HUES64 (cell line): ENCODE data around the gene SDSL.

Experiments used
- H3K27ac ChIP-seq: 2 replicates; pipeline ENCODE4 v1.7.0; 2013; ENCODE audit warnings: low read depth, low read length, inconsistent platforms
- H3K27me3 ChIP-seq: 2 replicates; pipeline ENCODE4 v1.6.1; 2013; ENCODE audit warnings: mild to moderate bottlenecking, low read length; ENCODE audit not compliant: insufficient read depth
- H3K36me3 ChIP-seq: 2 replicates; pipeline ENCODE4 v1.6.1; 2013; ENCODE audit warnings: mild to moderate bottlenecking, low read length; ENCODE audit not compliant: insufficient read depth
- H3K4me1 ChIP-seq: 2 replicates; pipeline ENCODE4 v1.6.1; 2013; ENCODE audit warnings: mild to moderate bottlenecking, low read length, moderate library complexity; ENCODE audit not compliant: insufficient read depth
- H3K4me3 ChIP-seq: 2 replicates; pipeline ENCODE4 v1.5.1; 2013; ENCODE audit warnings: mild to moderate bottlenecking, low read length, moderate library complexity
- H3K9ac ChIP-seq: 2 replicates; pipeline ENCODE4 v1.6.1; 2013; ENCODE audit warnings: mild to moderate bottlenecking, low read depth, low read length
- H3K9me3 ChIP-seq: 2 replicates; pipeline ENCODE4 v1.6.1; 2013; ENCODE audit warnings: low read depth, low read length; ENCODE audit not compliant: insufficient read depth
- WGBS: fragments of 150-250, 120-280 bp; methylation state at CpG from one replicate; pipeline ENCODE4 v1.1.7; 2013; ENCODE audit warnings: missing lambda C conversion rate; 5-methylcytosine and 5-hydroxymethylcytosine counted together

The SDSL gene

DNA sequence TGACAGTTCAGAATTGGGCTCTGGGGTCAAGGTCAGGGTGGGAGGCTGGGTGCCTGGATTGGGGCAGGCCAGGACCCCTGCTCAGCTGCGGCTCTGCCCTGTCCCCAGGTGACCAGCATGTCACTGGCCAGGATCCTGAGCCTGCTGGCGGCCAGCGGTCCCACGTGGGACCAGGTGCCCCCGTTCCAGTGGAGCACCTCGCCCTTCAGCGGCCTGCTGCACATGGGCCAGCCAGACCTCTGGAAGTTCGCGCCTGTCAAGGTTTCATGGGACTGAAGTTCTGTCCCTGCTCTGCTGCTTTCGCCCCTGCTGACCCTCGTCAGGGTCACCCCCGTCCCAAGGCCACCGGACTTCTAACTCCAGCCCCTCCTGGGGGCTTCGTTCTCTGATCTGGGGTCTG lies 33.8 kb upstream of the SDSL start:
- H3K27me3 ChIP-seq: no peaks in the 10 kb centered on the region
- no peak overlapping the region for H3K9ac ChIP-seq
- H3K4me1 ChIP-seq: no peaks in the 10 kb centered on the region
- no peak overlapping the region for H3K27ac ChIP-seq
- H3K9me3 ChIP-seq: no peaks in the 10 kb centered on the region
- WGBS: 94% methylated on average over 14 of the region's 14 CpGs
- no peak overlapping the region for H3K4me3 ChIP-seq
- H3K36me3 ChIP-seq: peaks cover 19% of the 10 kb centered on the region

DNA sequence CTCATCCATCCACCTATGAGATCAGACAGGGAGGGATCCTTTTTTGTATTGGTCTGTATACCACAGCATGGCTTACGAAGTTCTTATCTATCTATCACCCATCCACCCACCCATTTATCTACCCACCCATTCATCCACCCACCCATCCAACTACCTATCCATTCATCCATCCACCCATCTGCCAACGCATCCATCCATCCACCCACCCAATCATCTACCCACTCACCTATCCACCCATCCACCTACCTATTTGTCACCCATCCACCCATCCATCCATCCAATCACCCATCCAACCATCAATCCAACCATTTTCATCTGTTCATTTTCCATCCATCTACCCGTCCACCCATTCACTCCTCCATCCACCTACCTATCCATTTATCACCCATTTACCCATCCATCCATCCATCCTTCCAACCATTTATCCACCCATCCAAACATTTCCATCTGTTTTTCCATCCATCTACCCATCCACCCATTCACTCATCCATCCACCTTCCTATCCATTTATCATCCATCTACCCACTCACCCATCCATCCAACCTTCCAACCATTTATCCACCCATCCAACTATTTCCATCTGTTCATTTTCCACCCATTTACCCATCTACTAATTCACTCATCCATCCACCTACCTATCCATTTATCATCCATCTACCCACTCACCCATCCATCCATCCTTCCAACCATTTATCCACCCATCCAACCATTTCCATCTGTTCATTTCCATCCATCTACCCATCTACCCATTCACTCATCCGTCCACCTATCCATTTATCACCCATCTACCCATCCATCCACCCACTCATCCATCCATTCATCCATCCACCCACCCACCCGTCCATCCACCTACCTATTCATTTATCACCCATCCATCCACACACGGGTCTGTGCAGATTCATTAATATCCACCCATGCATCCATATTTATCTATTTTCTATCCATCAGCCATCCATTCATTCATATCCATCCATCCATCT lies 31.8 kb upstream of the SDSL start:
- H3K9me3 ChIP-seq: no peaks in the 10 kb centered on the region
- H3K36me3 ChIP-seq: peaks cover 7% of the 10 kb centered on the region
- no peaks in the 10 kb centered on the region for H3K4me1 ChIP-seq
- H3K9ac ChIP-seq: no peak overlapping the region
- no peaks in the 10 kb centered on the region for H3K27me3 ChIP-seq
- WGBS: 91% methylated on average over 6 of the region's 6 CpGs
- no peak overlapping the region for H3K4me3 ChIP-seq
- H3K27ac ChIP-seq: no peak overlapping the region

DNA sequence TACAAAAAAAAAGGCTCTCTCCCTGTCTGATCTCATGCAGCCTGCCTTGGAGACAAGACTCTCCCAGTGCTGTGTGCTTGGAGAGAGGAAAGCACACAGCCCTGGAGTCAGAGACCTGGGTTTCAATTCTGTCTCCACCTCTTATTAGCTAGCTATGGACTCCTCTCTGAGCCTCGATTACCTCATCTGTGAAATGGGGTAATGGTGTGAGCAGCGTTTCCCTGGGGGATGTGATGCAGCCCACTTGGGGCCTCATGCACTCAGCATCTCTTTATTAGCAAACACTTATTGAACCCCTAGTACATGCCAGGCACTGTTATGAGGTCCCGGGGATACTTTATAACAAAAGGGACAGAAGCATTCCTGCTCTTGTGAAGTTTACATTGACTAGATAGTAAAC lies 31.0 kb upstream of the SDSL start:
- Histone ChIP-seq H3K4me3 (no peak overlapping the region), H3K9ac (no peak overlapping the region), H3K27ac (no peak overlapping the region), H3K36me3 (peaks cover 6% of the 10 kb centered on the region), H3K9me3 (no peaks in the 10 kb centered on the region), H3K4me1 (no peaks in the 10 kb centered on the region), H3K27me3 (no peaks in the 10 kb centered on the region)
- 100% methylated on average over 1 of the region's 3 CpGs for WGBS

DNA sequence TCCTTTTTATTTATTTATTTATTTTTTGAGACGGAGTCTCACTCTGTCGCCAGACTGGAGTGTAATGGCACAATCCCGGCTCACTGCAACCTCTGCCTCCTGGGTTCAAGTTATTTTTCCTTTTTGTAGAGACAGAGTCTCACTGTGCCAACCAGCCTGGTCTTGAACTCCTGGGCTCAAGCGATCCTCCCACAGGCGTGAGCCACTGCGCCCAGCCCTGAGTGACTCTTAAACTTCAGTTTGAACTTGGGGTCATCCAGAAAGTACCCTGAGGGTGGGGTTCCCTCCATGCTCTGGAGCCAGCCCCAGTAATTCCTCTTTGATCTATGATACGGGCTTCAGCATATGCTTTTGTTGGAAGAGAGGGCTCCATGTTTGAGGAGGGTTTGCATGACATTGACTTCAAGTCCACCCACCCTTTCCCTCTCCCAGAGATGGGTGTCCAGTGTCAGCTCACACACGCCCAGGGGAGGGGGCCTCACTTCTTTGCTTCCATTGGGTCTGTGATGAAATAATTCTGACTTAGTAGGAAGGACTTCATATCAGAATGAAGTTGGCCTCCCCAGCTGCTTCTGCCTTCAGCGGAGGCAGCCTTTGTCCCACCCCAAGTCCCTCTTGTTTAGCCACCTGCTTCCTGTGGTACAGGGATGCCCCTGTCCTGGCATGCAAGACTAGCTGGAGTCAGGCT lies 30.4 kb upstream of the SDSL start:
- Histone ChIP-seq H3K4me1 (no peaks in the 10 kb centered on the region), H3K27me3 (no peaks in the 10 kb centered on the region)
- WGBS: 96% methylated on average over 8 of the region's 9 CpGs

DNA sequence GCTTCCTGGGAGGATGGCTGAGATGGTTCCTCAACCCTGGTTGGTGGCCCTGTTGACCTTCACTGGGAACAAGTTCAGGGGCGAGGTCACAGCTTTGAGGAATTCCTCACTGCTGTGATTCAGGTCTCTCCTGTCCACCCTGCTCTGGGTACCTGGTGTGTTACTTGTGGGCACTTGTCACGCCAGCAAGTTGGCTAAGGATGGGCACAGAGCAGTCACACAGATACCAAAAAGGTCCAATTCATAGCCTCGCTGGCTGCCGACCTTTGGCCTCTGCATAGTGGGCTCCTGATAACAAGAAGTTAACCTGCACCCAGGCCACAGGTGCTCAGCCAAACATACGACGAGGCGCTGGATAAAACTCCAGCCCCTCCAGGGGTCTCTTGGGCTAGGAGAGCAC lies 29.7 kb upstream of the SDSL start:
- no peak overlapping the region for H3K27ac ChIP-seq
- H3K9me3 ChIP-seq: no peaks in the 10 kb centered on the region
- no peak overlapping the region for H3K4me3 ChIP-seq
- H3K36me3 ChIP-seq: peaks cover 4% of the 10 kb centered on the region; the same call in 1 of the 2 replicates
- H3K27me3 ChIP-seq: no peaks in the 10 kb centered on the region
- WGBS: 93% methylated on average over 7 of the region's 7 CpGs
- no peaks in the 10 kb centered on the region for H3K4me1 ChIP-seq
- no peak overlapping the region for H3K9ac ChIP-seq

More for the DNA sequence above, 30.4 kb upstream of the SDSL start:
- Histone ChIP-seq H3K9me3 (no peaks in the 10 kb centered on the region), H3K27ac (no peak overlapping the region), H3K9ac (no peak overlapping the region), H3K4me3 (no peak overlapping the region), H3K36me3 (peaks cover 5% of the 10 kb centered on the region)

DNA sequence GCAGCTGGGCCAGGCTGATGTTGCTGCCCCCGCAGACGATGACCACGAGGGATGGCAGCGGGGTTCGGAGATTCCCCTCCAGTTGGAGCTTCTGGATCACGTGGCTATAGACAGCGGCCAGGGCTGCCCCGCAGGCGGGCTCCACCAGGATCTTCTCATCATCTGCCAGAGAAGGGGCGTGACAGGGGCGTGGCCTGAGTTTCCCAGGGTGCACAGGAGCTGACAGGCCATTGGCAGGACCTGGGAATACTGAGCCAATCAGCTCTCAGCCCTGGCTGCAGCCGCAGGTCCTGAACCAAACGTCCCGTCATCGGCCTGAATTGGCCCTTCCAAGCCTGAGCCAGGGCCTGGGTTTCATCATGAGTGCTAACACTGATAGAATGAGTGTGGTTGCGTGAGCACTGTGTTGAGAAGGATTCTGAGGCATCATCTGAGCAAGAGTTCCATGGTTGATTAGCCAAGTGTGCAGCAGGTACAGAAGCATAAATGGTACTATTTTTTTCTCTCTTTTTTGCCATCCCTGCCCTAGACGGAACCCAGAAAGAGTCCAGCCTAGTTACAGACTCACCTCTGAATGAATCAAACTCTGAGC lies 29.1 kb upstream of the SDSL start:
- WGBS: 60% methylated on average over 17 of the region's 17 CpGs
- Histone ChIP-seq H3K9ac (no peak overlapping the region), H3K36me3 (peaks cover 4% of the 10 kb centered on the region; the same call in 1 of the 2 replicates), H3K4me1 (no peaks in the 10 kb centered on the region), H3K27me3 (no peaks in the 10 kb centered on the region), H3K4me3 (no peak overlapping the region), H3K9me3 (no peaks in the 10 kb centered on the region), H3K27ac (no peak overlapping the region)

DNA sequence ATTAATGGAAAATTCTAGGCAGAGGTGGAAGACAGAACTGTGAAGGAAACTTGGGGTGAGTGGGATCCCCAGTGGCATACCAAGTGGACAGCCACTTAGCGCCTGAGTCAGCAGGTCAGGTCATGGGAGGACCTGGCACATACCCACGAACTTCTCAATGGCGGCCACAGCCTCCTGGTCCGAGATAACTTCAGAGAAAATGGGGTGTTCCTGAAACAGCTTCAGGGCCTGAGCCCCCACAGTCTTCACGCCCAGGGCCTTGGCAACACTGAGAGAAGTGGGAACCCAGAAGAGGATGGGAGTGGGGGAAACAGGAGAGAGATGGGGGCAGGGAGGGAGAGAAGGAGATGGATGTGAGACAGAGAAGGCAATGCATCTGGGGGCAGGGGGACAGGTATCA lies 28.4 kb upstream of the SDSL start:
- H3K4me3 ChIP-seq: no peak overlapping the region
- no peaks in the 10 kb centered on the region for H3K4me1 ChIP-seq
- H3K9ac ChIP-seq: no peak overlapping the region
- H3K27me3 ChIP-seq: no peaks in the 10 kb centered on the region
- peaks cover 4% of the 10 kb centered on the region; the same call in 1 of the 2 replicates for H3K36me3 ChIP-seq
- H3K9me3 ChIP-seq: no peaks in the 10 kb centered on the region
- H3K27ac ChIP-seq: no peak overlapping the region
- WGBS: 91% methylated on average over 5 of the region's 5 CpGs

DNA sequence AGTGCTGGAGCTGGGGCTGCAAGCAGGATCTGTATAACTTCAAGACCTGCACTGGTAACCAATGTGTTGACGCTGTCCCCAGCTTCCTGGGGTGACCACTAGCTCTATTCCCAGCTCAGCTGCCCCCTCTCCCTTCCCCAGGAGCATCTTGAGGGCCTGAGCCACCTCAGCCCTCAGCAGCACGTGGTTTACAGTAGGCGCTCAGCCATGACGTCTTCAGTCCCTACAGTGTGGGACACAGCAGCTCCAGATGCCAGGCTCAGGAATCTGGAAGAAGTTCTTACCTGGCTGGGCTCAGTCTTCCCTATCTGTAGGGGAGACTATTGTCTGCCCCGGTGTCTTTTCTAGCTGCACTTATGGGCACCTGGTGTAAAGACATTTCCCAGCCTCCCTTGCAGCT lies 27.1 kb upstream of the SDSL start:
- no peak overlapping the region for H3K9ac ChIP-seq
- H3K36me3 ChIP-seq: peaks cover 3% of the 10 kb centered on the region; the same call in 1 of the 2 replicates
- no peak overlapping the region for H3K27ac ChIP-seq
- no peaks in the 10 kb centered on the region for H3K4me1 ChIP-seq
- no peak overlapping the region for H3K4me3 ChIP-seq
- 86% methylated on average over 5 of the region's 5 CpGs for WGBS
- no peaks in the 10 kb centered on the region for H3K27me3 ChIP-seq
- no peaks in the 10 kb centered on the region for H3K9me3 ChIP-seq

DNA sequence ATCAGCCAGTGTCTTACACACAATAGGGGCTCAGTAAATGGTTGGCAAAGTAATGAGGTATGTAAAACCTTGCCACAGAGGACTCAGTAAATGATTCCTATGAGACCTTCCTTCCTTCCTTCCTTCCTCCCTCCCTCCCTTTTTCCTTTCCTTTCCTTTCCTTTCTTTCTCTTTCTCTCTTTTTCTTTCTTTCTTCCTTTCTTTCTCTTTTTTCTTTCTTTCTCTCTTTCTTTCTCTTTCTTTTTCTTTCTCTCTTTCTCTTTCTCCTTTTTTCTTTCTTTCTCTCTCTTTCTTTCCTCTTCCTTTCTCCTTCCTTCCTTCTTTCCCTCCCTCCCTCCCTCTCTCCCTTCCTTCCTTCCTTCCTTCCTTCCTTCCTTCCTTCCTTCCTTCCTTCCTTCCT lies 26.0 kb upstream of the SDSL start:
- Histone ChIP-seq H3K4me1 (no peaks in the 10 kb centered on the region), H3K9me3 (no peaks in the 10 kb centered on the region), H3K36me3 (no peaks in the 10 kb centered on the region), H3K27ac (no peak overlapping the region), H3K27me3 (no peaks in the 10 kb centered on the region), H3K4me3 (no peak overlapping the region), H3K9ac (no peak overlapping the region)

DNA sequence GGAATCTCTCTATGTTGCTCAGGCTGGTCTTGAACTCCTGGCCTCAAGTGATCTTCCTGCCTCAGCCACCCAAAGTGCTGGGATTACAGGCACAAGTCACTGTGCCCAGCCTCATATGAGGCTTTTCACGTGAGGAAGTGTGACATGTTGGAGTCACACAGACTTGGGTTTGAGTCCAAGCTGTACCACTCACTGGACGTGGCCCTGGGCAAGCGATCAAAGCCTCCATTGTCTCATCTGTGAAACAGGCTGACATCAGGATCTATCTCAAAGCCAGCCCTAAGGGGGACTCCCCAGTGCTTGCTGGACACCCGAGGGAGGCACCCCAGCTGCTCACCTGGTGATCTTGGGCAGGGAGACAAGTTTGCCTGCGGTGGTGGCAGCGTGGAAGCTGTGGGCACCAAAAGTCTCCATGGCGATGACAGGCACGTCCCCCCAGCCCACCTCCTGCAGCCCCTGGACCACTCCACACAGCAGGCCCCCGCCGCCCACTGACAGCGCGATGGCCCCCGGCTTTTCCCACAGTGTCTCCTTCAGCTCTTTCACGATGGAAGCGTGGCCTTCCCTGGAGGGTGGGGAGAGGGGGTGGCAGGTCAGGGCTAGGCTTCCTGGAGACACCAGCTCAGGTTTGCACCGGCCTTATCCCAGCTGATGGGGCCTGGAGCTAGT lies 25.2 kb upstream of the SDSL start:
- H3K4me3 ChIP-seq: no peak overlapping the region
- H3K4me1 ChIP-seq: no peaks in the 10 kb centered on the region
- no peaks in the 10 kb centered on the region for H3K9me3 ChIP-seq
- no peaks in the 10 kb centered on the region for H3K36me3 ChIP-seq
- H3K27ac ChIP-seq: no peak overlapping the region
- no peaks in the 10 kb centered on the region for H3K27me3 ChIP-seq
- no peak overlapping the region for H3K9ac ChIP-seq
- WGBS: 83% methylated on average over 16 of the region's 16 CpGs
